ENCODE results near the gene STAT1.

- TF ChIP-seq CTCF (IDR thresholded peaks at IDR 0.05): no peak
- TF ChIP-seq POLR2A (IDR thresholded peaks at IDR 0.05): no peak
These were observed 65.3 kb downstream of the STAT1 start for GRCh38 chr2:190948671-190949070.
